IMR-90 (cell line): Measurements from ENCODE around the gene PIMREG. TPM values are rescaled to one million over a fixed set of nuclear protein-coding genes. Genes with fewer than 3 reads are reported as not detected.

ENCODE experiments used
- ATAC-seq: fragments of 200-7000 bp; cut with Tn5 transposase; 2 replicates; pipeline ENCODE4 v1.9.1; 2020; ENCODE audit warnings: low read depth, mild to moderate bottlenecking, moderate library complexity
- BruUV-seq: library from RNA; stranded (reverse); fragments of 400-500 nt; replicated peaks from 2 replicates; lab custom pipeline; 2021; lab: Mats Ljungman, UMichigan
- CTCF ChIA-PET: fragments of 300-600 bp; formaldehyde crosslinking; extraction: SDS; loops from one replicate; lab custom pipeline; 2021; ENCODE audit warnings: antibody characterized with exemption; lab: Yijun Ruan, JAX
- POLR2A ChIA-PET: fragments of 300-600 bp; sonication (Branson Sonifier 250); formaldehyde crosslinking; loops from one replicate; lab custom pipeline; 2022; ENCODE audit warnings: antibody characterized with exemption; ENCODE audit not compliant: unreplicated experiment; lab: Charles Lee
- DNase-seq: peaks from one replicate; pipeline ENCODE4 v3.0.0; 2013
- H2AFZ ChIP-seq: replicated peaks from 2 replicates; pipeline ENCODE3; 2013; ENCODE audit warnings: low read length, mild to moderate bottlenecking; ENCODE audit not compliant: poor library complexity
- H2AK5ac ChIP-seq: 2 replicates; pipeline ENCODE4 v1.6.1; 2013; ENCODE audit warnings: low read depth, low read length, inconsistent platforms
- H2AK9ac ChIP-seq: replicated peaks from 2 replicates; pipeline ENCODE3; 2013; ENCODE audit warnings: mild to moderate bottlenecking, low read depth, low read length, moderate library complexity; ENCODE audit not compliant: poor library complexity
- H2BK120ac ChIP-seq: 2 replicates; pipeline ENCODE4 v1.6.1; 2013; ENCODE audit warnings: low read depth, low read length, inconsistent platforms
- H2BK15ac ChIP-seq: 3 replicates; pipeline ENCODE4 v1.6.1; 2013; ENCODE audit warnings: low read depth, low read length, inconsistent platforms
- H2BK20ac ChIP-seq: 2 replicates; pipeline ENCODE4 v1.6.1; 2013; ENCODE audit warnings: low read depth, mild to moderate bottlenecking, inconsistent platforms, low read length, moderate library complexity
- H2BK5ac ChIP-seq: 2 replicates; pipeline ENCODE4 v1.6.1; 2013; ENCODE audit warnings: mild to moderate bottlenecking, low read depth, low read length, inconsistent platforms; ENCODE audit not compliant: poor library complexity, severe bottlenecking
- H3K14ac ChIP-seq: replicated peaks from 2 replicates; pipeline ENCODE4 v1.6.1; 2013; ENCODE audit warnings: low read depth, low read length, inconsistent platforms
- H3K18ac ChIP-seq: 2 replicates; pipeline ENCODE4 v1.6.1; 2013; ENCODE audit warnings: low read depth, low read length, control low read depth
- H3K23ac ChIP-seq: 2 replicates; pipeline ENCODE4 v1.6.1; 2013; ENCODE audit warnings: low read depth, low read length, inconsistent platforms
- H3K27ac ChIP-seq: 2 replicates; pipeline ENCODE4 v1.5.1; 2013; ENCODE audit warnings: mild to moderate bottlenecking, control low read depth, low read length; ENCODE audit not compliant: insufficient read depth
- H3K27me3 ChIP-seq: 2 replicates; pipeline ENCODE4 v1.6.1; 2013; ENCODE audit warnings: low read length; ENCODE audit not compliant: control insufficient read depth, insufficient read depth
- H3K36me3 ChIP-seq: 2 replicates; pipeline ENCODE4 v1.6.1; 2013; ENCODE audit warnings: low read length, mixed read lengths; ENCODE audit not compliant: control insufficient read depth, insufficient read depth
- H3K4ac ChIP-seq: 2 replicates; pipeline ENCODE4 v1.6.1; 2013; ENCODE audit warnings: low read depth, low read length, inconsistent platforms
- H3K4me1 ChIP-seq: 2 replicates; pipeline ENCODE4 v1.6.1; 2013; ENCODE audit warnings: low read length, mixed read lengths; ENCODE audit not compliant: control insufficient read depth, insufficient read depth
- H3K4me2 ChIP-seq: 2 replicates; pipeline ENCODE4 v1.6.1; 2013; ENCODE audit warnings: low read depth, mild to moderate bottlenecking, control low read depth, low read length, moderate library complexity
- H3K4me3 ChIP-seq: 2 replicates; pipeline ENCODE4 v1.5.1; 2013; ENCODE audit warnings: low read depth, mild to moderate bottlenecking, control low read depth, low read length, moderate library complexity; ENCODE audit not compliant: insufficient read depth
- H3K56ac ChIP-seq: 2 replicates; pipeline ENCODE4 v1.6.1; 2013; ENCODE audit warnings: low read length, inconsistent platforms; ENCODE audit not compliant: insufficient read depth; ENCODE audit errors: extremely low read depth
- H3K79me1 ChIP-seq, 2 experiments: 2 replicates each; pipeline ENCODE4 v1.6.1; 2013; ENCODE audit warnings: low read length in 2 of 2, inconsistent platforms in 1 of 2, low read depth in 1 of 2
- H3K9ac ChIP-seq: 2 replicates; pipeline ENCODE4 v1.6.1; 2013; ENCODE audit warnings: low read depth, low read length, control low read depth
- H3K9me1 ChIP-seq: 2 replicates; pipeline ENCODE4 v1.6.1; 2013; ENCODE audit warnings: low read length, inconsistent platforms; ENCODE audit not compliant: insufficient read depth
- H3K9me3 ChIP-seq: 2 replicates; pipeline ENCODE4 v1.6.1; 2013; ENCODE audit warnings: low read length; ENCODE audit not compliant: control insufficient read depth, insufficient read depth
- H4K20me1 ChIP-seq: 2 replicates; pipeline ENCODE4 v1.6.1; 2013; ENCODE audit warnings: low read length, inconsistent platforms; ENCODE audit not compliant: insufficient read depth
- H4K5ac ChIP-seq: 2 replicates; pipeline ENCODE4 v1.6.1; 2013; ENCODE audit warnings: mild to moderate bottlenecking, low read depth, low read length, control low read depth
- H4K8ac ChIP-seq, 2 experiments: 2 replicates each; pipeline ENCODE4 v1.6.1; 2013; ENCODE audit warnings: low read depth in 2 of 2, low read length in 2 of 2, control low read depth in 1 of 2, inconsistent platforms in 1 of 2
- H4K91ac ChIP-seq: 2 replicates; pipeline ENCODE4 v1.6.1; 2013; ENCODE audit warnings: low read depth, low read length, inconsistent platforms; ENCODE audit not compliant: insufficient read depth
- MXI1 ChIP-seq: IDR thresholded peaks from 2 replicates; pipeline ENCODE4 v1.6.1; 2012; ENCODE audit warnings: low read depth, mild to moderate bottlenecking, low read length, moderate library complexity, borderline replicate concordance
- RFX5 ChIP-seq: IDR thresholded peaks from 2 replicates; pipeline ENCODE4 v1.8.0; 2012; ENCODE audit warnings: low read depth, mild to moderate bottlenecking, low read length, moderate library complexity
- WGBS, 2 experiments: methylation state at CpG; one replicate each; pipeline versions ENCODE4 v1.1.5 to v1.1.7; 2013; ENCODE audit warnings: missing lambda C conversion rate in 2 of 2; ENCODE audit not compliant: insufficient read length in 1 of 2; ENCODE audit errors: extremely low coverage in 2 of 2; 5-methylcytosine and 5-hydroxymethylcytosine counted together
- dilution Hi-C: fragments of 300-500 bp; cut with HindIII; formaldehyde crosslinking; loops from one replicate; pipeline ENCODE4 v1.14.3; 2018; ENCODE audit warnings: low sequenced_read_pairs; ENCODE audit not compliant: unreplicated experiment
- in situ Hi-C: fragments of 300-500 bp; cut with MboI; formaldehyde crosslinking; loops from 3 replicates; pipeline ENCODE4 v1.14.3; 2019; ENCODE audit warnings: low sequenced_read_pairs, inconsistent platforms, mixed read lengths
- intact Hi-C: fragments of 100-400 bp; cut with micrococcal nuclease; formaldehyde crosslinking; loops from 2 replicates; pipeline ENCODE4 v1.10.0; 2022
- polyA plus RNA-seq, 3 experiments: library from polyadenylated mRNA; depleted of rRNA; stranded (reverse); fragments of >200 nt; gene quantifications; 2 replicates each; pipeline ENCODE4 v1.2.3, GENCODE V29; 2012; ENCODE audit warnings: low replicate concordance in 1 of 3
- total RNA-seq: library from RNA; depleted of rRNA; stranded (reverse); fragments of >200 nt; gene quantifications from 2 replicates; pipeline ENCODE4 v1.2.3, GENCODE V29; 2012
- TF ChIP-seq, protein P1 (sequence below): fragments of 150-350 bp; IDR thresholded peaks from 2 replicates; pipeline ENCODE4 v1.6.1; 2017; ENCODE audit warnings: mild to moderate bottlenecking, antibody characterized with exemption, low read length, low read depth

The PIMREG gene
- total and polyA plus RNA-seq, 2 of the 4 experiments (the other 2 are of a cell fraction) = 21.5 to 25.9 TPM

DNA sequence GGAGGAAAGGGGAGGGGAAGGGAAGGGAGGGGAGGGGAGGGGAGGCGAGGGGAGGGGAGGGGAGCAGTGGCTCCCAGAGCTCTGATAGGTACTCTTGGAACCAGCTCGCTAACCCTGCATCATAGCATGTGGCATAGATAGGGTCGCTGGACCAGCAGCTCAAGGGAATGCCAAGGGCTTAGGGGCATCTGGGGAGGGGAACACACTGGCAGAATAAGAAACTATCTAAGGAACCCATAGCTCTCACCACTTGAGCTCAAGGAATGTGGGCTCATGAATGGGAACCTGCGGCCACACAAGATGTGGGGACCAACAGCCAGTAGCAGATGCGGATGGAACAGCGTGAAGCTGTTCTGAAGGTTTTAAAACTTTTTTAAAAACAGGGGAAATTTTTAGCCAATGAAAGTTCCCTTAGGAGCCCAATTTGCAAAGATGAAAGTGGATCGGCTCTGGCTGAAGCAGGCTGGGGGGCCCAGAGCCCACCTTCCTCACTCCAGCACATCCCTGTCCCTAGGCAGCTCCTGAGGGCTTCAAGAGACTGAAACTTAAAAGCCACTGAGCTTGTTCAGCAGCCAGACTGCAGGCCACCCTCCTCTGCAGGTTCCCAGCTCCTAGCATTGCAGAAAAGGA, 46.9 kb downstream of the PIMREG start (continued):
- TF ChIP-seq MXI1 = no peak

DNA sequence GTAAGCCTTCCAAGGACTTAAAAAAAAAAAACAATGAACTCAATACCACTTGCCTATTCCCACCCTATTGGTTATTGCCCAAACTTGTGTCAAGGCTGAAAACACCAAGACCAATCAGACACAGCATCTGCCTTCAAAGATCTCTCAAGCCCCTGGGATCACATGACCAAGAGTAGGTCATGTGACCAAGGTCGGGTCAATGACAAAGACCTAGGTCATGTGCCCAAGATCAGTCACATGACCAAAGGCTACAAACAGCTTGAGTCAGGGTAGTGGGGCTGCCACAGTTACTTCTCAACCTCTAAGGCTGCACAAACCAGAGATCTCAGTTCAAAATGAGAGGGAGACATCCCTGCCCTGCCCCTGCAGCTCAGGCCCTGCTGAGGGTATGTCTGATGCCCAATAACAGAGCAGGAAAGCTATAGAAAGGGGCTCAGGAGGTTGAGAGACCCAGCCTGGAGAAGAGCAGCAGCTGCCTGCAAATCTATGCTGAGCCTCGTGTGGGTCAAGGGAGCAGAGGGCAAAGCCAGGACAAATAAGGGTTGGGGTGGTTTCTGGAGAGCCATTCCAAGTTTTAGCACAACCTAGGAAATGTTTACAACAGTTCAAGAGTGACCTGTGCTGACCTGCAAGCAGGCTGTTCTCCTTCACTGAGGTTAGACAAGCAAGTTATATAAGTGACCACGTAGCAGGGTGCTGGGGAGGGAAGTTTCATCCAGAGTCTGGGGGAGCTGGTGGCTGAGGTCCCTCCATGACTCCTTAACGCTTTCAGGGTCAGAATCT, 48.8 kb downstream of the PIMREG start:
- POLR2A ChIA-PET = no interaction called here
- Histone ChIP-seq H3K4ac (no peak overlapping the region; the same call in 1 of the 2 replicates), H2AK9ac (no peak overlapping the region), H3K4me1 (peaks cover 5% of the 10 kb centered on the region), H3K9me3 (no peaks in the 10 kb centered on the region), H2AK5ac (no peak overlapping the region), H3K23ac (no peak overlapping the region), H3K9me1 (peaks cover 6% of the 10 kb centered on the region; the same call in 1 of the 2 replicates), H4K8ac (no peak overlapping the region), H2BK5ac (no peak overlapping the region), H3K4me3 (no peak overlapping the region), H4K91ac (no peak overlapping the region), H3K27me3 (peaks cover 10% of the 10 kb centered on the region; the same call in 1 of the 2 replicates), H4K5ac (no peak overlapping the region), H2AFZ (peak overlapping the region; percentile 8), H3K4me2 (no peak overlapping the region), H3K14ac (no peak overlapping the region), H2BK20ac (no peak overlapping the region), H3K56ac (no peak overlapping the region), H3K27ac (no peak overlapping the region), H3K9ac (no peak overlapping the region), H4K20me1 (no peaks in the 10 kb centered on the region), H3K79me1 (no peaks in the 10 kb centered on the region), H3K36me3 (no peaks in the 10 kb centered on the region), H2BK120ac (no peak overlapping the region), H2BK15ac (no peak overlapping the region), H3K18ac (no peak overlapping the region)
- in situ Hi-C loops = no loop called here
- DNase-seq (no peak), ATAC-seq (no peak)
- CTCF ChIA-PET = no interaction called here
- intact Hi-C loops = no loop called here
- no TSS peak for BruUV-seq
- WGBS, 2 experiments = 56% methylated on average over 2 of the region's 4 CpGs; no CpG with 5 or more reads in 1 of the 2 experiments
- dilution Hi-C loops = no loop called here
- no peak for TF ChIP-seq RFX5
- TF ChIP-seq, protein P1, sequence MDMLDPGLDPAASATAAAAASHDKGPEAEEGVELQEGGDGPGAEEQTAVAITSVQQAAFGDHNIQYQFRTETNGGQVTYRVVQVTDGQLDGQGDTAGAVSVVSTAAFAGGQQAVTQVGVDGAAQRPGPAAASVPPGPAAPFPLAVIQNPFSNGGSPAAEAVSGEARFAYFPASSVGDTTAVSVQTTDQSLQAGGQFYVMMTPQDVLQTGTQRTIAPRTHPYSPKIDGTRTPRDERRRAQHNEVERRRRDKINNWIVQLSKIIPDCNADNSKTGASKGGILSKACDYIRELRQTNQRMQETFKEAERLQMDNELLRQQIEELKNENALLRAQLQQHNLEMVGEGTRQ = peak; percentile 91
